DMS53 (cell line): Measurements from ENCODE around the gene OLIG2.
A peak's percentile ranks its signal among the peaks of the same experiment; 100 is the strongest.

ENCODE experiments used
- DNase-seq: peaks from one replicate; lab custom pipeline; 2025; lab: John Stamatoyannopoulos, UW

OLIG2 gene

DNA sequence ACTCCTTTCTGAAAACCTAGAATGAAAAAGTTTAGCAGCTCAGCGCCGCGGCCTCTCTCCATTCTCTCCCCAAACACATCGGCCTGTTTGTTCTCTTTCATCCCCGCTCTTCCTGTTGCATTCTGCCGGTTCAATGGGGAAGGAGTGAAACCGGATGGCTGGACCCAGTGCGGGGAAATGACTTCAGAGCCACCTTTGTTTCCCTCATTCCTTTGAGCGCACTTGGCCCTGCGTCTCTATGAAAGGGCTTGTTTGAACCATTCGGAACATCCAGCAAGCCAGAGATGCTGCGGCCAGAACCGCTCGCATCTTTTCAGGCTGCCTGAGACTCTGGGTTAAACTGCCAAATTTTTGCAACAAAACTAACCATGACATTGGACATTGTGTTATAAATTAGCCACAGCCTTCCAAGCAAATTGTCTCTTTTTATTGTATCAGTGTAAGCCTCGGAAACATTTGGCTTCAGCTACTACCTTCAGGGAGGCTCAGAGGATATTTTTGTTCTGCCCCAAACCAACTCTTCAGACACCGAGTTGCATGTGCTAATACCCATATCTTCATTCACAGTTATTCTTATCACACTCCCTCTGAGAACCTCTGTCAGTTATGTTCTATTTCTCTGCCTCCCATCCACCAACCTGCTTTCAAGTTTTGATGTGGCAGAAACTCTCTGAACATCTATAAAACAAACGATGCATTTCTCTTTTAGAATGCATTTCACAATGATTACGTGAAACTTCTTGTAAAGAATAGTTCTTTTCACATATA lies 39.1 kb downstream of the OLIG2 start:
- no peak for DNase-seq

DNA sequence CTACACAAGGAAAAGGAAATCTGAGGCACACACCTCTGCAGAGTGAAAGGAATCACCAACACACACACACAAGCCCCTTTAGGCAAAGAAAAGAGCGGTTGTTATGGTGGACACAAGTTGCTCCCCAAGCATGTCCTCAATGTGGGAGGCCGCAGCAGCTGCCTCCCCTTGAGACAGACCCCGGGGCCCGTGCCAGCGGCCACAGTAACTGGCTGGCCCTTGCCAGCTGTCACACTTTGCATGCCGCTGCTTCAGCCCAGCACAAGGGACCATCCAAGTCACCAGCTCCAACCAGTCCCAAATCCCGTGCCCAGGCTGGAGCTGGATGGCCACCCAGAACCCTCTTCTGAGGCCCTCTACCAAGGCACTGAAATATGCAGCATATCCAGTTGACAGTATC lies 41.3 kb downstream of the OLIG2 start:
- DNase-seq, result no peak

DNA sequence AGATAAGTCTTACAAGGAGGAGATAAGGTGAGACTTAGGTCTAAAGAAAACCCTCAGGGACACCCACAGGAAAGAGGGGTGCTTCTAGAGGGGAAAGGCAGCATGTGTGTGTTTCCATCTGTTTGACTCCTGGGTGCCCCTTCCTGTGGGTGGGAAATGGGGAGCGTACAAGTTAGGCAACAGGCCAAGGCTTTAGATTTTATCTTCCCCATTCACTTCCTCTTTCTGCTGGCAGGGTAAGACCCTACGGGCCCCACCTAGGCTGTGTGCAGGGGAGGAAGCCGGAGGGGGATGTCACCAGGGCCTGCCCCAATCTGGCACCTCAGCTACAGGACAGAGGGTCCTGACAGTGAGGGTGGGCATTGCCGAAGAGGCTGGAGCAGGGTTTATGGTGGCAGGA lies 41.7 kb downstream of the OLIG2 start:
- DNase-seq, result no peak

DNA sequence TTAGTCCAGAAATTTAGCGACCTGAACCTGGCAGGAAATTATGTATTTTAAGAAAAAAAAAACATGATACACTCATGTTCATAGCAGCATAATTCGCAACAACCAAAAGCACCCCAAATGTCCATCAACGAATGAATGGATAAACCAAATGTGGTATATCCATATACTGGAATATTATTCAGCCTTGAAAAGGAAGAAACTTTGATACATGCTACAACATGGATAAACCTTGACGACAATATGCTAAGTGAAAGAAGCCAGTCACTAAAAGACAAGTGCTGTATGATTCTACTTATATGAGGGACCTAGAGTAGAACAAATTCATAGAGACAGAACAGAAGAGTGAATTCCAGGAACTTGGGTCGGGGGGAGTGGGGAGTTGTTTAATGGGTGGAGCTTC lies 43.5 kb downstream of the OLIG2 start:
- DNase-seq, result peak; percentile 6

DNA sequence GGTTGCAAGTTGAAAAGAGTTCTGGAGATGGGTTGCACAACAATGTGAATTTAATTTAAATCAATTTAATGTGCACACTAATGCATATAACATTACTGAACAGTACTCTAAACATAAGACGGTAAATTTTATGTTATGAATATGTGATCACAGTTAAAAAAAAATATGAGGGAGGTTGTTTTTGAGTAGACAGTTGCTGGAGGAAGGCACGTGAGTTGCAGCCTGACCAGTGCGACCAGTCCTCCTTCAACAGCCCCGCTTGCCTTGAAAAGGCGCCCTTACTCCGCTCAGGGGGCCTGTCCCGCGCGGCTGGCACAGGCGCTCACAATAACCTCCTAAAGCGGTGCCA lies 43.9 kb downstream of the OLIG2 start:
- no peak for DNase-seq

DNA sequence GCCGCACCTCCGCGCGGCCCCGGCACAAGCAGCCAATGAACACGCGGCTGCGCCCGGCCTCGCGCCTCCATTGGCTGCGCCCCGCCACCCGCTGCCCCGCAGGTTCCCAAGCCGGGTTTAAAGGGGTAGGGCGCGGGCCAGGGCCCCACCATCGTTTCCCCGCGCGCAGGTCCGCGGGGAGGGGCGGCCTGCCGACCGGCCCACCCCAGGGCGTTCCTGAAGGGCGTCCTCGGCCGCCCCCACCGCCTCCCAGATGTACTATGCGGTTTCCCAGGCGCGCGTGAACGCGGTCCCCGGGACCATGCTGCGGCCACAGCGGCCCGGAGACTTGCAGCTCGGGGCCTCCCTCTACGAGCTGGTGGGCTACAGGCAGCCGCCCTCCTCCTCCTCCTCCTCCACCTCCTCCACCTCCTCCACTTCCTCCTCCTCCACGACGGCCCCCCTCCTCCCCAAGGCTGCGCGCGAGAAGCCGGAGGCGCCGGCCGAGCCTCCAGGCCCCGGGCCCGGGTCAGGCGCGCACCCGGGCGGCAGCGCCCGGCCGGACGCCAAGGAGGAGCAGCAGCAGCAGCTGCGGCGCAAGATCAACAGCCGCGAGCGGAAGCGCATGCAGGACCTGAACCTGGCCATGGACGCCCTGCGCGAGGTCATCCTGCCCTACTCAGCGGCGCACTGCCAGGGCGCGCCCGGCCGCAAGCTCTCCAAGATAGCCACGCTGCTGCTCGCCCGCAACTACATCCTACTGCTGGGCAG lies 44.4 kb downstream of the OLIG2 start, which contains the start of gene OLIG1:
OLIG1 (plus strand) TSS at position 148 of the 750 bp plus-strand sequence; CDS start at position 254, 106 bp downstream.
- DNase-seq, result peak; percentile 89

DNA sequence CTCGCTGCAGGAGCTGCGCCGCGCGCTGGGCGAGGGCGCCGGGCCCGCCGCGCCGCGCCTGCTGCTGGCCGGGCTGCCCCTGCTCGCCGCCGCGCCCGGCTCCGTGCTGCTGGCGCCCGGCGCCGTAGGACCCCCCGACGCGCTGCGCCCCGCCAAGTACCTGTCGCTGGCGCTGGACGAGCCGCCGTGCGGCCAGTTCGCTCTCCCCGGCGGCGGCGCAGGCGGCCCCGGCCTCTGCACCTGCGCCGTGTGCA lies 44.9 kb downstream of the OLIG2 start:
- peak; percentile 78 for DNase-seq

DNA sequence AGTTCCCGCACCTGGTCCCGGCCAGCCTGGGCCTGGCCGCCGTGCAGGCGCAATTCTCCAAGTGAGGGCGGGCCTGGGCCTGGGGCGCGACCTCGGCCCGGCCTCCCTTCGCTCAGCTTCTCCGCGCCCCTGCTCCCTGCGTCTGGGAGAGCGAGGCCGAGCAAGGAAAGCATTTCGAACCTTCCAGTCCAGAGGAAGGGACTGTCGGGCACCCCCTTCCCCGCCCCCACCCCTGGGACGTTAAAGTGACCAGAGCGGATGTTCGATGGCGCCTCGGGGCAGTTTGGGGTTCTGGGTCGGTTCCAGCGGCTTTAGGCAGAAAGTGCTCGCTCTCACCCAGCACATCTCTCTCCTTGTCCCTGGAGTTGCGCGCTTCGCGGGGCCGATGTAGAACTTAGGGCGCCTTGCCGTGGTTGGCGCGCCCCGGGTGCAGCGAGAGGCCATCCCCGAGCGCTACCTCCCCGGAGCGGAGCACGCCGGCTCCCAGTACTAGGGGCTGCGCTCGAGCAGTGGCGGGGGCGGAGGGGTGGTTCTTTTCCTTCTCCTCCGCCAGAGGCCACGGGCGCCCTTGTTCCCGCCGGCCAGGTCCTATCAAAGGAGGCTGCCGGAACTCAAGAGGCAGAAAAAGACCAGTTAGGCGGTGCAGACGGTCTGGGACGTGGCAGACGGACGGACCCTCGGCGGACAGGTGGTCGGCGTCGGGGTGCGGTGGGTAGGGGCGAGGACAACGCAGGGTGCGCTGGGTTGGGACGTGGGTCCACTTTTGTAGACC lies 45.4 kb downstream of the OLIG2 start:
- DNase-seq, result peak; percentile 66

DNA sequence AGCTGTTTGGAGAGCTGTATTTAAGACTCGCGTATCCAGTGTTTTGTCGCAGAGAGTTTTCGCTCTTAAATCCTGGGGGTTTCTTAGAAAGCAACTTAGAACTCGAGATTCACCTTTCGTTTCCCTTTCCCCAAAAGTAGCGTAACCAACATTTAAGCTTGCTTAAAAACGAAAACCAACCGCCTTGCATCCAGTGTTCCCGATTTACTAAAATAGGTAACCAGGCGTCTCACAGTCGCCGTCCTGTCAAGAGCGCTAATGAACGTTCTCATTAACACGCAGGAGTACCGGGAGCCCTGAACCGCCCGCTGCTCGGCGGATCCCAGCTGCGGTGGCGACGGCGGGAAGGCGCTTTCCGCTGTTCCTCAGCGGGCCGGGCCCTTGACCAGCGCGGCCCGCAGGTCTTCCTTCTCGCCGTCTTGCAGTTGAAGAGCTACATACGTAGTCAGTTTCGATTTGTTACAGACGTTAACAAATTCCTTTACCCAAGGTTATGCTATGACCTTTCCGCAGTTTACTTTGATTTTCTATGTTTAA lies 46.1 kb downstream of the OLIG2 start:
- peak; percentile 60 for DNase-seq

DNA sequence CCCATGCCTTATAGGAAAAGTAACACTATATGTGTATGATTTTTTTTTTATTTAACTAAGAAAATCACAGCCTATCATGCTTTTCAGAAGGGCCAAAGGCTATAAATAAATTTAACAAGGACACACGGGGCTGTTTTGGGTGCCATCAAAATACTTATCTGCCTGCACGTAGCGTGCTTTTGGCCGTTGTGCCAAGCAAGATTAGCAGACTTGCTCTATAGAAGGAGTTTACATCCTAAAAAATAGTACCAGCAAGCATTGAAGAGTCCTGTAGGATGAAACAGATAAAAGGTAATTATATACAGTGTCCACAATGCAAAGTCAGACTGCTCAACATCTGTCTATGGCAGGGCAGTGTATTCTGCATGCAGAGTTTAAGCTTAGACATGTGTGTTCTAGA lies 47.9 kb downstream of the OLIG2 start:
- DNase-seq, result no peak

DNA sequence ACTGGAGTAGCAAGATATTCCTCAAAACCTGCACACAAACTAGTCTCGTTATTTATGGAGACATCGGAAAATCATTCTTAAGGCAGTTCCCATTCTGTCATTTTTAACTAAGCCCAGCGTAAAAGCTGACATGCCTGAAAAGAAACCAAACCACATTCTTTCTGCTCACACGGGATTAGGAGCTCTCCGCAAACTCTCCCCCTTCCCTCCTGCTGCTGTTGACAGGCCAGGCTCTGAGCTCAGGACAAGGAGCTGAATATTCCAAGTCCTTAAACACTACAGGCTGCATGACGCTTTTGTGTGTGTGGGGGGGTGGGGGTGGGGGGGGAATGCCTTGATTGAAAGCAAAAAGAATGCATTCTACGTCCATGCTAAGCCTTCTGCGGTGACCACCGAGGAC lies 49.4 kb downstream of the OLIG2 start:
- no peak for DNase-seq

DNA sequence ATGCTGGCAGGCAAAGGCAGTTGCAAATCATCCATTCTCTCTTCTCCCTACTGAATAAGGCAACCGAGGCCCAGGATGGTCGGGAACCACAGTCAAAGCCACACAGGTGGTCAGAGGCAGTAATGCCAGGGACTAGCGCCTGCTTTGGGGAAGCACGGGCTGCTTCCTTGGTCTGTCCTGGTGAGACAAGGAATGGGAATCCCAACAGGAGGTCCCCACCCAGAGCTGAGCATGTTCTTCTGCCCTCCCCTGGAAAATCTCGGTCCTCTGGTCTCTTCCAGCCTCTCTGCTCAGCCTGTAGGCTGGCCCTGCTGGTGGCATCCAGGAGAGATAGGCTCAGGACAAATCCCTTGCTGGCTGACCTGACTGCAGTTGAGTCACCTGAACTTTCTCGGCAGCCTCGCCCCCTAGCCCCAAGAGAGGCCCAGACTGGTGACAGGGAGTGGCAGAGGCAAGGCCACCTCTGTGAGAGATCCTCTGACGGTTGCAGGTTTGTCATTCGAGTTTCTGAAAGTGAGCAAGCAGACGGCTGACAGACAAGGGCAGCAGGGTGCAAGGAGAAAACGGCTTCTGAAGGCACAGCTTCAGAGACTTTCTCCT lies 50.0 kb downstream of the OLIG2 start:
- no peak for DNase-seq

DNA sequence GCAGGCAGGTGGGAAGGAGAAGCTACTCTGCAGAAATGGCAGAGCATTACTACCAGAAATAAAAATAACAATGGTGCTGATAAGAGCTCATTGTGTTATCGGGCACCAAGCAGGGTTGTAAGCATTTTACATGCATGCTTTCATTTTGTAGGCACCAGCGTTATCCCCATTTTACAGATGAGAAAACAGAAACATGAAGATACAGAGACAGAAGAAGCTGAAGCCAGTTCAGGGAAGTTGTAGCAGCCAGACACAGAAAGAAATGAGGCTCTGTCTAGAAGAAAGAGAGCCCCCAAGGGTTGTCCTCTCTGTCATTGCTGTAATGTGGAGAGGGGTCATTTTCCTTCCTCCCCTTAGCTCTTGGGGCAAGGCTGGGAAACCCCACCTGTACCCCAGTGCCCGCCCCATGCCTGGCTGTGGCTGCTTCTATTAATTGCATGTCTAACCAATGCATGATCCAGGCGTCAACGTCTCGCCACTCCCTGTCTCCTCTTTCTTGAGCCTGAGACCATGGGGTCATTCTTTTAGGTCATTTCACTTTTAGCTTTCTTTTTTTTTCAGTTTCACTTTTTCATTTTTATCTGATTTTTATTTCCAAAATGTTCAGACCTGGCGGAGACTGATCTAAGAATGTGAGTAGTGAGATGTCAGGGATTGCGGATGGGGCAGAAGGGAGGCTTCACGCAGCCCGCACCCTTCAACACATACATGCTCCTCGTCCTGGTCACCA lies 51.0 kb downstream of the OLIG2 start:
- DNase-seq, result no peak
